ENCODE results near the gene FRYL.

DNA sequence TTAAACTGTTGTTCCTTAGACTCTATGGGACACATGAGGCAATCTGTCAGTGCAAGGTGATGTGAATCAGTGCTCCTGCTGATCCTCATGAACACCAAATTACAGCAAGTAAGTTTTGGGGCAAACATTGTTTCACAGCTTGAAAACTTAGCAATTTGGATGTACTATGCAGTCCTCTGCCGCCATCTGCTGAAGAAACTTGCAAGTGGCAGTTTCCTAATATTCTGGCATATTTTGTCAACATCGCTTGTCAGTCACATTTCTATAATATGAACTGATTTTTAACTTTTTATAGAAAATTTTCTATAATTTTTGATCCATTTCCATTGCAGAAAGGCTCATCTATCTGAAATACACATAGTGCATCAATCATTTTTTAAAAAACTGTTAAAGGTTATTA lies 233.7 kb downstream of the FRYL start:
- peak; percentile 57 for TF ChIP-seq CTCF (IDR thresholded peaks at IDR 0.05; ENCODE audit: insufficient read depth, low read length)
- no peak for TF ChIP-seq POLR2AphosphoS5 (IDR thresholded peaks at IDR 0.05; ENCODE audit: low read depth)
- TF ChIP-seq, protein P1, sequence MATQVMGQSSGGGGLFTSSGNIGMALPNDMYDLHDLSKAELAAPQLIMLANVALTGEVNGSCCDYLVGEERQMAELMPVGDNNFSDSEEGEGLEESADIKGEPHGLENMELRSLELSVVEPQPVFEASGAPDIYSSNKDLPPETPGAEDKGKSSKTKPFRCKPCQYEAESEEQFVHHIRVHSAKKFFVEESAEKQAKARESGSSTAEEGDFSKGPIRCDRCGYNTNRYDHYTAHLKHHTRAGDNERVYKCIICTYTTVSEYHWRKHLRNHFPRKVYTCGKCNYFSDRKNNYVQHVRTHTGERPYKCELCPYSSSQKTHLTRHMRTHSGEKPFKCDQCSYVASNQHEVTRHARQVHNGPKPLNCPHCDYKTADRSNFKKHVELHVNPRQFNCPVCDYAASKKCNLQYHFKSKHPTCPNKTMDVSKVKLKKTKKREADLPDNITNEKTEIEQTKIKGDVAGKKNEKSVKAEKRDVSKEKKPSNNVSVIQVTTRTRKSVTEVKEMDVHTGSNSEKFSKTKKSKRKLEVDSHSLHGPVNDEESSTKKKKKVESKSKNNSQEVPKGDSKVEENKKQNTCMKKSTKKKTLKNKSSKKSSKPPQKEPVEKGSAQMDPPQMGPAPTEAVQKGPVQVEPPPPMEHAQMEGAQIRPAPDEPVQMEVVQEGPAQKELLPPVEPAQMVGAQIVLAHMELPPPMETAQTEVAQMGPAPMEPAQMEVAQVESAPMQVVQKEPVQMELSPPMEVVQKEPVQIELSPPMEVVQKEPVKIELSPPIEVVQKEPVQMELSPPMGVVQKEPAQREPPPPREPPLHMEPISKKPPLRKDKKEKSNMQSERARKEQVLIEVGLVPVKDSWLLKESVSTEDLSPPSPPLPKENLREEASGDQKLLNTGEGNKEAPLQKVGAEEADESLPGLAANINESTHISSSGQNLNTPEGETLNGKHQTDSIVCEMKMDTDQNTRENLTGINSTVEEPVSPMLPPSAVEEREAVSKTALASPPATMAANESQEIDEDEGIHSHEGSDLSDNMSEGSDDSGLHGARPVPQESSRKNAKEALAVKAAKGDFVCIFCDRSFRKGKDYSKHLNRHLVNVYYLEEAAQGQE (IDR thresholded peaks at IDR 0.05; ENCODE audit: insufficient replicate concordance, low read depth): no peak
